ENCODE results near the gene ZNF710. TPM values are rescaled to one million over a fixed set of nuclear protein-coding genes. Genes with fewer than 3 reads are reported as not detected.

The ZNF710 gene
- total and polyA plus RNA-seq, 8 donors: 7.9 to 35.3 (median 16.1) TPM

- no peaks in the 10 kb centered on the region for H3K27me3 ChIP-seq
- H3K9me3 ChIP-seq: peaks cover 0 to 15% (median 9%) of the 10 kb centered on the region in 4 donors
- no peak for DNase-seq
- peaks cover 8 to 75% (median 31%) of the 10 kb centered on the region in 4 donors for H3K4me1 ChIP-seq
- TF ChIP-seq EP300 (IDR thresholded peaks at IDR 0.05) (no peak), POLR2AphosphoS5 (IDR thresholded peaks at IDR 0.05) (no peak), CTCF (IDR thresholded peaks at IDR 0.05) (no peak), POLR2A (IDR thresholded peaks at IDR 0.05) (no peak)
- peak overlapping the region in 2 of 5 donors; percentile 14 to 16 for H3K27ac ChIP-seq
- intact Hi-C loops (cut with DNase I; ENCODE audit: low total_unique reads): loop anchor here (10.0 kb wide), 1 partner anchor 55 kb away; no protein-coding TSS in a partner anchor
- 88 to 93% (median 90%) methylated on average over 6 of the region's 6 CpGs for WGBS, 5 donors
- no peaks in the 10 kb centered on the region for H3K36me3 ChIP-seq
- H3K4me3 ChIP-seq: no peak overlapping the region
Measured at GRCh38 chr15:90009301-90010022, 8.3 kb downstream of the ZNF710 start.

- Histone ChIP-seq H3K36me3 (no peaks in the 10 kb centered on the region), H3K9me3 (peaks cover 0 to 15% (median 9%) of the 10 kb centered on the region in 4 donors), H3K27me3 (no peaks in the 10 kb centered on the region), H3K27ac (no peak overlapping the region), H3K4me1 (peaks cover 7 to 65% (median 21%) of the 10 kb centered on the region in 4 donors), H3K4me3 (no peak overlapping the region)
- WGBS, 5 donors: 95 to 98% (median 97%) methylated on average over 8 of the region's 8 CpGs
- intact Hi-C loops (cut with DNase I; ENCODE audit: low total_unique reads): no loop called here
- no peak for DNase-seq
- TF ChIP-seq EP300 (IDR thresholded peaks at IDR 0.05) (no peak), POLR2A (IDR thresholded peaks at IDR 0.05) (no peak), CTCF (IDR thresholded peaks at IDR 0.05) (no peak), POLR2AphosphoS5 (IDR thresholded peaks at IDR 0.05) (no peak)
Measured at GRCh38 chr15:90011705-90012104, 10.6 kb downstream of the ZNF710 start.

GRCh38 chr15:90013503-90013937 lies 12.4 kb downstream of the ZNF710 start:
- TF ChIP-seq EP300 (IDR thresholded peaks at IDR 0.05): no peak
- no peak for TF ChIP-seq CTCF (IDR thresholded peaks at IDR 0.05)
- TF ChIP-seq POLR2AphosphoS5 (IDR thresholded peaks at IDR 0.05): no peak
- TF ChIP-seq POLR2A (IDR thresholded peaks at IDR 0.05): no peak
- peaks cover 0 to 15% (median 9%) of the 10 kb centered on the region in 4 donors for H3K9me3 ChIP-seq
- no peaks in the 10 kb centered on the region for H3K27me3 ChIP-seq
- no peaks in the 10 kb centered on the region for H3K36me3 ChIP-seq
- DNase-seq: no peak
- peaks cover 9 to 63% (median 25%) of the 10 kb centered on the region in 4 donors for H3K4me1 ChIP-seq
- 53 to 69% (median 58%) methylated on average over 6 of the region's 6 CpGs for WGBS, 5 donors
- peak overlapping the region in 3 of 5 donors; percentile 14 to 24 (median 19) for H3K27ac ChIP-seq
- intact Hi-C loops (cut with DNase I; ENCODE audit: low total_unique reads): no loop called here
- no peak overlapping the region for H3K4me3 ChIP-seq

- Histone ChIP-seq H3K27ac (no peak overlapping the region), H3K27me3 (no peaks in the 10 kb centered on the region), H3K9me3 (peaks cover 0 to 15% (median 9%) of the 10 kb centered on the region in 4 donors), H3K4me1 (peaks cover 18 to 59% (median 29%) of the 10 kb centered on the region in 4 donors), H3K36me3 (no peaks in the 10 kb centered on the region), H3K4me3 (no peak overlapping the region)
- no peak for DNase-seq
- WGBS, 5 donors: 87 to 95% (median 92%) methylated on average over 6 of the region's 6 CpGs
- intact Hi-C loops (cut with DNase I; ENCODE audit: low total_unique reads): no loop called here
- TF ChIP-seq POLR2AphosphoS5 (IDR thresholded peaks at IDR 0.05): no peak
Measured at GRCh38 chr15:90015294-90015693, 14.2 kb downstream of the ZNF710 start.

- intact Hi-C loops (cut with DNase I; ENCODE audit: low total_unique reads): no loop called here
- WGBS, 5 donors: 83 to 88% (median 88%) methylated on average over 8 of the region's 8 CpGs
- TF ChIP-seq POLR2A (IDR thresholded peaks at IDR 0.05): no peak
- peak in 1 of 2 donors; percentile 24 for DNase-seq
- peaks cover 0 to 15% (median 9%) of the 10 kb centered on the region in 4 donors for H3K9me3 ChIP-seq
- H3K27ac ChIP-seq: peak overlapping the region in 1 of 5 donors; percentile 43
- H3K36me3 ChIP-seq: no peaks in the 10 kb centered on the region
- H3K4me1 ChIP-seq: peaks cover 22 to 63% (median 30%) of the 10 kb centered on the region in 4 donors
- H3K4me3 ChIP-seq: no peak overlapping the region
- no peaks in the 10 kb centered on the region for H3K27me3 ChIP-seq
Measured at GRCh38 chr15:90015749-90016148, 14.6 kb downstream of the ZNF710 start.
